Stimulated activated naive B cell treated with anti-CD40 and anti-IgM and Interleukin-4, amounts not matched to agents 10 μg/mL and 1 μg/mL and 100 μg/mL, for 72 hours (primary cell): ENCODE results near the gene PTPRD.

ENCODE experiments used
- ATAC-seq, 2 donors: fragments of 150-1000 bp; cut with Tn5 transposase; replicated peaks; 2 replicates each; pipeline ENCODE4 v1.10.0; 2021; ENCODE audit warnings: moderate library complexity in 1 of 2
- DNase-seq: peaks from one replicate; pipeline ENCODE4 v3.0.0; 2021
- H3K27ac Mint-ChIP-seq: one replicate; pipeline ENCODE4 v1.8.0; 2022; ENCODE audit warnings: mild to moderate bottlenecking, mixed read lengths
- H3K27me3 Mint-ChIP-seq, 2 donors: one replicate each; pipeline ENCODE4 v1.8.0; 2022; ENCODE audit warnings: mixed read lengths in 2 of 2
- H3K36me3 Mint-ChIP-seq, 2 donors: one replicate each; pipeline ENCODE4 v1.8.0; 2022; ENCODE audit warnings: mixed read lengths in 2 of 2, mild to moderate bottlenecking in 1 of 2
- H3K4me1 Mint-ChIP-seq, 2 donors: one replicate each; pipeline ENCODE4 v1.8.0; 2022; ENCODE audit warnings: mixed read lengths in 2 of 2, mild to moderate bottlenecking in 1 of 2
- H3K4me3 Mint-ChIP-seq, 2 donors: one replicate each; pipeline ENCODE4 v1.8.0; 2022; ENCODE audit warnings: mild to moderate bottlenecking in 2 of 2, mixed read lengths in 2 of 2, moderate library complexity in 1 of 2
- H3K9me3 Mint-ChIP-seq, 2 donors: one replicate each; pipeline ENCODE4 v1.8.0; 2022; ENCODE audit warnings: mixed read lengths in 2 of 2, mild to moderate bottlenecking in 1 of 2

PTPRD gene

DNA sequence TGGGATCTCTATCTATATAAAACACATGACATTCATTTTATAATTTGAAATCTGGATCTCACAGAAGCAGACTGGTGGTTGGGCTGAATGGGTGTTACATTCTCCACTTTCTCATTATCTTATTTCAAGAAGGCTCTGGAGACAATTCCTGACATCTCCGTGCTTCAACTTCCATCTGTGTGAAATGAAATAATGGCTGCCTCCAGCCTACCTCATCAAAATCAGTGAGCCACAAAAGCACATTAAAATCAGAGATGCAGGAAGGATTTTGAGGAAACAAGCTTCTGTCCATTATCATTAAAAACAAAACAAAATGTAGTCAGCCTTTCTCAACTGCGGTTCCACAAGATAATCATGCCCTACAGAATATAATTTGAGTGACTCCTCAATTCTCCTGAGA, 1854.9 kb downstream of the PTPRD start:
- Mint-ChIP-seq H3K4me3 (no peak overlapping the region), H3K4me1 (peaks cover 11 to 23% of the 10 kb centered on the region in 2 donors), H3K9me3 (no peaks in the 10 kb centered on the region), H3K27me3 (no peaks in the 10 kb centered on the region), H3K36me3 (peaks cover 2 to 3% of the 10 kb centered on the region in 2 donors), H3K27ac (no peak overlapping the region)
- ATAC-seq (no peak), DNase-seq (no peak)

GRCh38 chr9:8754751-8755150, 1858.1 kb downstream of the PTPRD start:
- H3K27me3 Mint-ChIP-seq: no peaks in the 10 kb centered on the region
- peaks cover 2 to 3% of the 10 kb centered on the region in 2 donors for H3K36me3 Mint-ChIP-seq
- H3K4me1 Mint-ChIP-seq: peaks cover 4 to 8% of the 10 kb centered on the region in 2 donors
- no peaks in the 10 kb centered on the region for H3K9me3 Mint-ChIP-seq
- ATAC-seq (no peak), DNase-seq (no peak)
- no peak overlapping the region for H3K27ac Mint-ChIP-seq
- H3K4me3 Mint-ChIP-seq: no peak overlapping the region

DNA sequence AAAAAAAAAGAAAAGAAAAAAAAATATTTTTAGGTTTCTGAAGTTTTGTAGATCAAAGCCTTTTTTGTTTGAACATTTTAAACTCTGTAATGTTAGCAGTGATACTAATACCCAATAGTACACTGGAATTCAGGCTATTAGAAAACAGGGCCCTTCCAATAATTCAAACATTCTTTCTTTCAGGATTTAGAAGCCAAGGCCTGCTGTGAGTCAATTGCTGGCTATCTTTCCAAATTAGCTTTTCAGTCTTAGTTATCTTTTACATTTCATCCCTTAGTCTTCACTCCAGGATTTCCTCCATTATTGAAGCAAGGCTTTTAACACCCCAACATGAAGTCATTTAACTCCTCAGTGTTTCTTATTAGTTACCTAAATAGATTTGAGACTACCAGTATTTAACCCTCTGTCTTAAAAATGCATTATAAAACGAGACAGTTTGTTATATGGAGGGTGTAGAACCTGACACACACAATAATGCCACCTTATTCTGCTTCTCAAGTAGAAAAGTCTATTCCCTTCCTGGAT, 1861.3 kb downstream of the PTPRD start:
- DNase-seq: no peak
- Mint-ChIP-seq H3K4me3 (no peak overlapping the region), H3K9me3 (no peaks in the 10 kb centered on the region), H3K36me3 (no peaks in the 10 kb centered on the region), H3K27me3 (no peaks in the 10 kb centered on the region), H3K4me1 (no peaks in the 10 kb centered on the region), H3K27ac (no peak overlapping the region)
- ATAC-seq: no peak

GRCh38 chr9:8750639-8751051, 1862.2 kb downstream of the PTPRD start:
- no peaks in the 10 kb centered on the region for H3K27me3 Mint-ChIP-seq
- H3K4me1 Mint-ChIP-seq: no peaks in the 10 kb centered on the region
- no peak overlapping the region for H3K4me3 Mint-ChIP-seq
- no peaks in the 10 kb centered on the region for H3K9me3 Mint-ChIP-seq
- ATAC-seq: no peak
- DNase-seq: no peak
- H3K36me3 Mint-ChIP-seq: no peaks in the 10 kb centered on the region
- H3K27ac Mint-ChIP-seq: peak overlapping the region; percentile 76

- Mint-ChIP-seq H3K36me3 (no peaks in the 10 kb centered on the region), H3K9me3 (no peaks in the 10 kb centered on the region), H3K4me1 (no peaks in the 10 kb centered on the region), H3K27ac (no peak overlapping the region), H3K27me3 (no peaks in the 10 kb centered on the region), H3K4me3 (no peak overlapping the region)
- no peak for ATAC-seq
- no peak for DNase-seq
Measured at GRCh38 chr9:8745347-8745746, 1867.5 kb downstream of the PTPRD start.

DNA sequence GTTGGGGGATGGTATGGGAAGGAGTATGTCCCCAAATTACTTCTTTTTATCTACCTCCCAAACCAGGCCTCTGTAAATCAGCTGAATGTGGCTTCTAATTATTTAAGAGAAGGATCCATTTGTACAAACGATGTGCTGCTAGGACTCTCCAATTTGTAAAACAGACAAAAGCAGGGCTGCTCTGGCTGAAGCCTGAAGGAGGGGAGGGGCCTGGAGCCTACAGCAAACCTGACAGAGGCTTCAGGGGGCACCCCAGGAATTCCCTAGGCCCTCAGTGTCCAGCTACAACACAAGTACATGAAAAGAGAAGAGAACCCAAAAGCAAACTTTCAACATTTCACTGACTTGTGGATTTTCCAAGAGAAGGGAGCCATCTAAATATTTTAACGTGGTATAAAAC, 1873.9 kb downstream of the PTPRD start:
- ATAC-seq: no peak
- H3K4me1 Mint-ChIP-seq: peaks cover 2 to 6% of the 10 kb centered on the region in 2 donors
- DNase-seq: no peak
- peaks cover 0 to 1% of the 10 kb centered on the region in 2 donors for H3K27me3 Mint-ChIP-seq
- no peaks in the 10 kb centered on the region for H3K36me3 Mint-ChIP-seq
- H3K27ac Mint-ChIP-seq: no peak overlapping the region
- no peak overlapping the region for H3K4me3 Mint-ChIP-seq
- H3K9me3 Mint-ChIP-seq: peaks cover 0 to 2% of the 10 kb centered on the region in 2 donors

DNA sequence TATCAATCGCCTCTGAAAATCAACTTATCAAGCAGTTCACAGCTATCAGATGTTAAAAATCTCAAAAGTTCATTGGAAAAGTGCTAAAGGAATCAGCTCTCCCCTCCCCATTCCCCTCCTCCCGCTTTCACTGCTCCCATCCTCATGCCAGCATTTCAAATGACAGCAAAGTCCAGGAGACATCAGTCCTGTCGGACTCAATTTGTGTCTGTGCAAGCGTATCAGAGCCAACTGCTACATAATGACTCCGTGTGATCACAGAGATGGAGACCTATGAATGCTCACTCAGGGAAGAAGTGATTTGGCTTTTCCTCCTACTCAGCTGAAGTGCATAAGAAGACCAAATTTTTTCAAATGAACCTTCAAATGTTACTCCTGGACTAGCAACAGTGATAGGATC, 1876.0 kb downstream of the PTPRD start:
- Mint-ChIP-seq H3K4me1 (peaks cover 3 to 10% of the 10 kb centered on the region in 2 donors), H3K9me3 (peaks cover 0 to 2% of the 10 kb centered on the region in 2 donors), H3K36me3 (no peaks in the 10 kb centered on the region), H3K27me3 (peaks cover 5 to 6% of the 10 kb centered on the region in 2 donors), H3K4me3 (no peak overlapping the region), H3K27ac (no peak overlapping the region)
- ATAC-seq (no peak), DNase-seq (no peak)

DNA sequence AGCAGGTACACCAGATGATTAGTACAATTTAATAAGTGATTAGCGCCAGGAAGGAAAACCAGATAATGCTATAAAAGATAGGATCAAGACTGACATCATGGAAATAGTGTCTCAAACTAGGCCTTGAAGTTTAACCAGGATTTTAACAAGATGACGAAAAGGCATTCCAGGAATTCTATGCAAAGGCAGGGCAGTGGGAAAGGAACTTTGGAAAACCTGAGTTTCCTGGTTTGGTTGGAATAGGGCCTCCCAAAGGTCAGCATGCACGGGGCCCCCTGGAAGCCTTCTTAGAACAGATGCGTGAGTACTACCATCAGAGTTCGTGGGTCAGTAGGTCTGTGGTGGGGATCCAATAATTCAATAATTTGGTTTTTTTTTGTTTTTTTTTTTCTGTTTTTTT, 1878.0 kb downstream of the PTPRD start:
- H3K36me3 Mint-ChIP-seq: no peaks in the 10 kb centered on the region
- H3K4me3 Mint-ChIP-seq: no peak overlapping the region
- peaks cover 3 to 10% of the 10 kb centered on the region in 2 donors for H3K4me1 Mint-ChIP-seq
- peaks cover 0 to 2% of the 10 kb centered on the region in 2 donors for H3K9me3 Mint-ChIP-seq
- ATAC-seq: no peak
- no peak for DNase-seq
- no peak overlapping the region for H3K27ac Mint-ChIP-seq
- peaks cover 5 to 6% of the 10 kb centered on the region in 2 donors for H3K27me3 Mint-ChIP-seq

DNA sequence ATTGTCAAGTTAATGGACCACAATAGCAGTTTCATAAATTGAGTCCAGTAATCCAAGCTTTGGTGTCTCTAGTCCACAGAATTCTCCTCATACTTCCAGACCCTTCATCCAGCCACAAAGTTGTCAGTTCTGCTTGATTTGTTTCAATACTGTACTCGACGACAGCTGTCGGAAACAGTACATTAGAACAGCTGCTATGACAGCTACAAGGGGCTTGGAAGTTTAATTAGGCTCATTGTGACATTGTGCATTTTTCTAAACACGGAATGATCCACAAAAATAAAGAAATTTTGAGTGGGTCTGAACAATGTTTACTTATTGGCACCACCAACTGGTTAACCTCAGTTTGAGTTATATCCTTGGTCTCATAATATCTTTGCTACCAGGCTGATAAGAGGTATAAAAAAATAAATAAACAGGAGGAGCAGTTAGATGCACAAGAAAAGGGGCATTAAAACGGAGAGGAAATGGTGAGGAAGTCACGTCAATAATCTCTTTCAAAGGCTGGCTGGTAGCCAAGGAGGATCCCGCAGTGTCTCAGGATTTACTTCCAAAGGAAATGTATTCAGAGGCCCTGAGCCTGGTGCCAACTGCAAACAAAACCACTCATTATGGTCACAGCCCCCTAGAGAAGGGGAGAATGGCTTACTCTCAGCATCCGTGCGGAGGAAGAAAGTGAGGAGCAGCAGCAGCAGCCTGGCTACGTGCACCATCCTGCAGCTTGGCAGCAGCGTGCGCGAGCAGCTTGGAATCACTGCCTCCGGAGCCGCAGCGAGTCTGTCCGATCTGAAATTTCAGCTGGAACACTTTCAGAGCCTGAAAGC, 1879.5 kb downstream of the PTPRD start:
- Mint-ChIP-seq H3K36me3 (no peaks in the 10 kb centered on the region), H3K27me3 (peaks cover 5 to 6% of the 10 kb centered on the region in 2 donors), H3K4me3 (peak overlapping the region; percentile 48 to 63), H3K27ac (no peak overlapping the region), H3K4me1 (peaks cover 3 to 10% of the 10 kb centered on the region in 2 donors), H3K9me3 (no peaks in the 10 kb centered on the region)
- ATAC-seq: no peak
- DNase-seq: no peak

- H3K4me1 Mint-ChIP-seq: peaks cover 3 to 10% of the 10 kb centered on the region in 2 donors
- H3K27ac Mint-ChIP-seq: no peak overlapping the region
- no peaks in the 10 kb centered on the region for H3K9me3 Mint-ChIP-seq
- H3K36me3 Mint-ChIP-seq: no peaks in the 10 kb centered on the region
- no peak overlapping the region for H3K4me3 Mint-ChIP-seq
- ATAC-seq (no peak), DNase-seq (no peak)
- H3K27me3 Mint-ChIP-seq: peaks cover 5 to 6% of the 10 kb centered on the region in 2 donors
Measured at GRCh38 chr9:8732367-8733075, 1880.3 kb downstream of the PTPRD start.

DNA sequence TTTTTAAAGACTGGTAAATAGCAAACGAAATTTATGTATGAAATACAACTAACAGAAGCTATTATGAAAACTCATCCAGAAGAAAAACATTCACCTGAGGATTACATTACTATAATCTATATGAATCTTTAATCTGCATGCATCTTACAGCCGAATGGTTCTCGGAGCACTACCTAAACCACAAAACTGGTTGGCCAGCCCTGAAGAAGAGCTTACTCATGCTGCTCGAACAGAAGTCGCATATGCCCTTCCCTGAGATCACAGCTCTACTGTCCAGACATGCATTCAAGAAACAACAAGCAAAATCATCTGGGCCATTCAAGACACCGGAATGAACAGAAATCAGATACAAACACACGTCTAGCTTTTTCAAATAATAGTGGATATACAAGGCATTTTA, 1882.2 kb downstream of the PTPRD start:
- no peak for DNase-seq
- no peaks in the 10 kb centered on the region for H3K9me3 Mint-ChIP-seq
- no peak for ATAC-seq
- peaks cover 3 to 10% of the 10 kb centered on the region in 2 donors for H3K4me1 Mint-ChIP-seq
- H3K27ac Mint-ChIP-seq: no peak overlapping the region
- H3K27me3 Mint-ChIP-seq: peaks cover 5 to 6% of the 10 kb centered on the region in 2 donors
- H3K4me3 Mint-ChIP-seq: no peak overlapping the region
- H3K36me3 Mint-ChIP-seq: no peaks in the 10 kb centered on the region

DNA sequence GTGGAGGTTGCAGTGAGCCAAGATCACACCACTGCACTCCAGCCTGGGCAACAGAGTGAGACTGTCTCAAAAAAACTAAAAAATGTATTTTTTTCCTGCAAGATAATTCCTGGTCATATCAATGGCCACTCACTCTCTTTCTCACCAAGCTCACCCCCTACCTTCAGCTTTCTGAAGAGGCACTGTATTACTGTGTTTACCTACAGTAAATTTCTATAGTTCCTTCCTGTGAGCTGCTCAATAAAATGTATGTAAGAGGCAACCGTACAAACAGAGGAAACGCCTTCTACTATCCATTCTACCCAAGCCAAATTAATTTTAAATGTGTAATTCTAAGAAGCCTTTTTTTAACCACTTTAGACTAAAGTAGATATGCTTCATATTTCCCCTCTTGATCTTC, 1883.9 kb downstream of the PTPRD start:
- Mint-ChIP-seq H3K9me3 (no peaks in the 10 kb centered on the region), H3K27me3 (peaks cover 3 to 6% of the 10 kb centered on the region in 2 donors), H3K36me3 (no peaks in the 10 kb centered on the region), H3K4me3 (no peak overlapping the region), H3K4me1 (peaks cover under 1 to 4% of the 10 kb centered on the region in 2 donors), H3K27ac (no peak overlapping the region)
- ATAC-seq: no peak
- no peak for DNase-seq

GRCh38 chr9:8727191-8727590, 1885.6 kb downstream of the PTPRD start:
- ATAC-seq (no peak), DNase-seq (no peak)
- Mint-ChIP-seq H3K9me3 (no peaks in the 10 kb centered on the region), H3K27me3 (no peaks in the 10 kb centered on the region), H3K27ac (no peak overlapping the region), H3K4me3 (no peak overlapping the region), H3K4me1 (no peaks in the 10 kb centered on the region), H3K36me3 (no peaks in the 10 kb centered on the region)

GRCh38 chr9:8726692-8727091, 1886.1 kb downstream of the PTPRD start:
- Mint-ChIP-seq H3K9me3 (no peaks in the 10 kb centered on the region), H3K4me3 (no peak overlapping the region), H3K27ac (peak overlapping the region; percentile 71), H3K36me3 (no peaks in the 10 kb centered on the region), H3K4me1 (no peaks in the 10 kb centered on the region), H3K27me3 (no peaks in the 10 kb centered on the region)
- DNase-seq (no peak), ATAC-seq (no peak)

- ATAC-seq (no peak), DNase-seq (no peak)
- Mint-ChIP-seq H3K9me3 (no peaks in the 10 kb centered on the region), H3K4me3 (no peak overlapping the region), H3K4me1 (no peaks in the 10 kb centered on the region), H3K27ac (no peak overlapping the region), H3K27me3 (no peaks in the 10 kb centered on the region), H3K36me3 (no peaks in the 10 kb centered on the region)
Measured at GRCh38 chr9:8725635-8726034, 1887.2 kb downstream of the PTPRD start.
